HG02885 (cell line): Measurements from ENCODE around the gene CNOT1.
"Not testable (repeated sequence)": the region's sequence is repeated elsewhere in the genome, so short reads cannot be mapped to it uniquely, and the experiment has no call there.

Experiments
- ATAC-seq: cut with Tn5 transposase; IDR thresholded peaks from one replicate; pipeline ENCODE4 v1.9.1; 2021; ENCODE audit warnings: mild to moderate bottlenecking; ENCODE audit not compliant: unreplicated experiment, poor library complexity

The CNOT1 gene

DNA sequence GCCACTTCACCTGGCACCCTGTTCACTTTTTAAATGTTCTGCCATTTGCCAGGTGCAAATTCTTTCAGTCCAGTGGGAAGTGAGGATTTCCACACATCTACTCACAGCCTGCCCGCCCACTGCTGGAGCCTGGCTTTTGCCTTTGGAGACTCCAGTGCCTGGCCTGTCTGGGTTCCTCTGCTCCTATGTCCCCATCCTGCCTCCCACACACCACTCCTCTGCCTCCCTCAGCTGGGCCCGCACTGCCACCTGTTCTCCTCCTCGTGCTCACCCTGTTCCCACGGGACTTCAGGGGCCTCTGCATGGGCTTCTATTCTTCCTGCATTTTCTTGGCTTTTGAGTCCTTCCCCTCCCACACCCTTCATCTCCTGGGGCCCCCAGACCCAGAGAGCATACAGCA, 137.6 kb downstream of the CNOT1 start:
- ATAC-seq = no peak

DNA sequence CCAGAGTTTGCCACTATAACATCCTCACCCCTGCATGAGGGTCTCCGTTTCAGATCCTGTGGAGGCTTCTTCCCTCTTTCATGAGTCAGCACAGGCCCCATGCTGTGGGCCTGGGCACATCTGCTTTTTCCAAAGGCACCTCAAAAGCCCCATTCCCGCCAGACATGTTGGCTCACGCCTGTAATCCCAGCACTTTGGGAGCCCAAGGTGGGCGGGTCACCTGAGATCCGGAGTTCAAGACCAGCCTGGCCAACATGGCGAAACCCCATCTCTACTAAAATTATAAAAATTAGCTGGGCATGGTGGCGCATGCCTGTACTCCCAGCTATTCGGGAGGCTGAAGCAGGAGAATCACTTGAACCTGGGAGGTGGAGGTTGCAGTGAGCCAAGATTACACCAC, 139.1 kb downstream of the CNOT1 start:
- ATAC-seq = not testable (repeated sequence)

DNA sequence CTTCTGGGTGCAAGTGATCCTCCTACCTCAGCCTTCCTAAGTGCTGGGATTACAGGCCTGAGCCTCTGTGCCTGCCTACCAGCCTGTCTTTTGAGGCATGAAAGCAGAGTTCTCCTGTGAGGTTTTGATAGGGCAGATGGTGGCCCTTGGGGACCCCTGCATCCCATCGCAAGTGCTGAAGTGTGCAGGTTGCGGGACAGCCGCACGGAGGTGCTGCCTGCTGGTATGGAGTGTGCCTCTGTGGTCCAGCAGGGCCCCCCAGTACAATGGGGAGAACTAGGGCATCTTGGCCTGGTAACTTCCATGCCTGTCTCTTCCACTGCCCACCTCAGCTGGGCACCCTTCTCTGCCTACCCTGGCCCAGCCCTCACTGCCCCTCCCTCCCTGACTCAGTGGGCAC, 139.6 kb downstream of the CNOT1 start:
- no peak for ATAC-seq

DNA sequence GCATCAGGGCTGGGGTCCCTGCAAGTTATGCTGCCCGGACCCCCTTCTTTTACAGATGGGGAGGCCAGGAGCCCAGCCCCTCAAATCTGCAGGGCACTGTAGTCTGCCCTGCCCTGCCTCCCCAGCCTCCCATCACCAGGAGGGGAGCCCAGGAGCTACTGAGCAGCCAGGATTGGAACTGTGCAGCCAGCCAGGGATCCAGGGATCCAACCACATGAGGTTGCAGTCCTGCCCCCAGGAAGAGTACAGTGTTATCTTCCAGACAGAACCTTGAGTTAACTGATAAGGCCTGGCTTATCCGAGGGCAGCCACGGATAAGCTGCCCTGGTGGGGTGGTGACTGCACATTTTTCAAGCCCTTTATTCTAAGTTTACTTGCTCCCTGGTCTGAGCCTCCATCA, 141.1 kb downstream of the CNOT1 start:
- ATAC-seq = no peak

DNA sequence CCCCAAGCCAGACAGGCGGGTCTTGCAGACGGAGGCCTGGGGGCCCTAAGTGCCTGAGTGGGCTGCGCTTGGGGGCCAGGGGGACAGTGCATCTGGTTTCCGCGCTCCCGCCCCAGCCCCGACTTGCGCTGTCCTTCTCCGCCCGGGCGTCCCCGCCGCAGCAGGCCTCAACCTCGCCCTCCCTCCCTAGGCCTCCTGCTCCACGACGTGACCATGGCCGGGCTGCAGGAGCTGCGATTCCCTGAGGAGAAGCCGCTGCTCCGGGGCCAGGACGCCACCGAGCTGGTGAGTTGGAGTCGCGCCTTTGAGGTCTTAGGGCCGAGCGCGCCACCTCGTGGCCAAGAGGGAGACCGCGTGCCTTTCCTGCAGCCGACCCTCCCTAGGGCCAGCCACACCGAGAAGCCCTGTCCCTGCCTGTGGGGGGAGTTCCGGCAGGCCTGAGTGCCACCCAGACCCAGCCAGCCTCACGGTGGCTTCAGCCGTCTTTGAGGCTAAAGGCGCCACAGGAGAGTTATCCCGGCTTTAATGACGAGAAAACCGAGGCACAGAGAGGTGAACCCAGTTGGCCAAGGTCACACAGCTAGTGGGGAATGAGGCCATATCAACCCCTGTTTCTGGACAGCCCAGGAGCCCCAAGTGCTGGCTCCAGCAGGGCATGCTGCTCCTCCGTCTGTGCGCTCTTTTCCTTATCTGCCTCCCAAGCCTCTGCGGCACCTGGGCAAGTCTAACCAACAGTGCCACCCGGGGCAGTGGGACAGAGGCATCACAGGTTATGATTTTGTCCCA, 141.9 kb downstream of the CNOT1 start:
- ATAC-seq = peak; percentile 79

DNA sequence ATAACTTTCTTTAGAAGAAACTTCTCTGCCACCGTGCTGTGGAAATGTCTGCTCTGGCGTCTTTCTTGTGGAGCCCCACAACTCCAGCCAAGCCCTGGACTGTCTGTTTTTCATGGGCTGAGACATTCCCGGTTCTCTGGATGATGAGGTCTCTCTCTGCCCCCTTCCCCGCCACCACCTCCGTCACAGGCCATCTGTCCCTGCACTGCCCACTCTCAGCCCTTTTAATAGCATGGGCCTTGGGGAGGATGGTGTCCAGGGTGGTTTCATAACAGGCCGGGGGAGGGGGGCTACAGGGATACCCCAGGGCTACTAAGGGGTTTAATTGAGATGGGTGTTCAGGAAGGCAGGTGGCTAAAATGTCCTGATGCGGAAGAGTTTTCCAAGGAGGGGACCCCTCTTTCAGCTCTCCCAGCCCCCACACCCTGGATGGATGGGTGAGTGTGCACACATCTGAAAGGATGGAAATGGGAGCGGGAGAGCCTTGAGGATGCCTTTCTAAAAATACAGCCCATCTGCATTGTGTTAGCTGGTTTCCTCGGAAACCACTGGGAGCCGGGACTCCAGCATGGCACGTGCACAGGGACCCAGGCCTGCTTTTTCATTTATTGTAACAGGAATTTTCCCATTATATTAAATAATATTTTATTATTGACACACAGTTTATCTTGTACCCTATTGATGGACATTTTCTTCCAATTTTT, 144.3 kb downstream of the CNOT1 start:
- no peak for ATAC-seq

DNA sequence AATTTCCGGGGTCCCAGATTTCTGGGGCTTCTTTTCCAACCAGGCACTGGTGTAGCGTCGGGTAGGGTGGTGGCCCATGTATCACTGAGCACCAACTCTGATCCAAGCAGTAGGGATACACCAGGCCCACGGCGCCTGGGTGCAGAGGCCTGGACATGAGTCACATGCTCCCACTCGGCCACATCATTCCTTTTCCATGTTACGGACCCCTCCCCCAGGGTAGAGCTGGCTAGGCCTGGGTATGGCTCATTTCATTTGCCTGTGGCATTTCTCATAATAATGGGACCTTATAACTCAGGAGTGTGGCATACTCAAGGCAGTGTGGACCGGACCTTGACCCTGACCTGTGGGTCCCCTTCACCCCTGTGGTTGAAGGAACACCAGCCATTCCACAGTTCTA, 147.7 kb downstream of the CNOT1 start:
- ATAC-seq = no peak

DNA sequence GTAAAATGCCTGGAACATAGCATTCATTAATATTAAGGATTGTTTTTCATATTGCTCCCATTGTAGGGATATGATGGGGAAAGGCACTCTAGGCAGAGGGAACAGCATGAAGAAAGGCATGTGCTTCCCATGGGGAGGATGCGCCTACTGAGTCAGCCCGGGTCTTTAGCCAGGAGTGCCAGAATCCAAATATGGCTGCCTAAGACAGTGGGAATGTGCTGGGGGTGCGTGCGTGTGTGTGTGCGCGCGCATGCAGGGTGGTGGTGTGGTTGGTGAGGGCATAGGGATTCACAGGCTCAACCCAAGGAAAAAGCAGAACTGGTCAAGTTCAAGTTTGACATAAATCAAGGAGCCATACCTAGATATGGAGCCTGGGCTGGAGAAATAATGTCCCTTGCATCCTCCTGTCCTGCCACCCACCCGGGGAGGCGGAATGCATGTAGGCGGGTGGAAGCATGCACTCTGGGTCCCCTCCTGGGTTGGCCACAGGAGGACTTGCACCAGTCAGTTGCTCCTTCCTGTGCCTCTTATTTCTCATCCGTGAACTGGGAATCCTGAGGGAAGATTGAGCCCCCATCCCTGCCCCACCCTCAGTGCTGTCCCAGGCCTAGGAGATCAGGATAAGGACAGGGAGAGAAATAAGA, 148.3 kb downstream of the CNOT1 start:
- ATAC-seq = no peak

DNA sequence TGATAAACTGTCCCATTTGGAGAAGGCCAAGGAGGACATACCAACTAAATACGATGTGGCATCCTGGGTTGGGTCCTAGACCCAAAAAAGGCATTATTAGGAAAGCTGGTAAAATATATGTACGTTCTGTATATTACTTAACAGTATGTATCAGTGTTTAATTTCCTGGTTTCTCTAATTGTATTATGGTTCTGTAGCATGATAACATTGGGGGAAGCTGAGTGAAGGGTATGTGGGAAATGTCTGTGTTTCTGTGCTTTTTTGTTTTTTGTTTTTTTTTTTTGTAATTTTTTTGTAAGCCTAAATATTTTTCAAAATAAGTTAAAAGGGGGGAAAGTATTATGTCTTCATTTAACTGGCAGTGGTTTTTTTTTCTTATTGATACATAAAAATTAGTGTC, 151.2 kb downstream of the CNOT1 start:
- ATAC-seq = no peak

DNA sequence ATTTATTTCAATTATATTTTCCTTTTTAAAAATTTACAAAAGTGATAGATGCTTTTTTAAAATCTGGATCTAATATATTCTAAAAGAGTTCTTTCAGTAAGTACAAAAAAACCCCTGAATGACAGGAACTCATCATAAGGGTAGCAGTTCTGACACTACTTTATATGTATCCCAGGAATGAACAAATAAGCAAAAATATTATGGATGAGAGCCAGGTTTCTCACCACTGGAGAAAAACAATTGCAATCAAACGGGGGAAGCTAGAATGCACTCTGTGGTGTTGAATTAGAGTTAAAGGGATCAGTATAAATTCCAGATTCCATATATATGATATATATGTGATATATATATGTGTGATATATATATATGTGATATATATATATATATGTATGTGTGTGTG, 152.8 kb downstream of the CNOT1 start:
- ATAC-seq = no peak

DNA sequence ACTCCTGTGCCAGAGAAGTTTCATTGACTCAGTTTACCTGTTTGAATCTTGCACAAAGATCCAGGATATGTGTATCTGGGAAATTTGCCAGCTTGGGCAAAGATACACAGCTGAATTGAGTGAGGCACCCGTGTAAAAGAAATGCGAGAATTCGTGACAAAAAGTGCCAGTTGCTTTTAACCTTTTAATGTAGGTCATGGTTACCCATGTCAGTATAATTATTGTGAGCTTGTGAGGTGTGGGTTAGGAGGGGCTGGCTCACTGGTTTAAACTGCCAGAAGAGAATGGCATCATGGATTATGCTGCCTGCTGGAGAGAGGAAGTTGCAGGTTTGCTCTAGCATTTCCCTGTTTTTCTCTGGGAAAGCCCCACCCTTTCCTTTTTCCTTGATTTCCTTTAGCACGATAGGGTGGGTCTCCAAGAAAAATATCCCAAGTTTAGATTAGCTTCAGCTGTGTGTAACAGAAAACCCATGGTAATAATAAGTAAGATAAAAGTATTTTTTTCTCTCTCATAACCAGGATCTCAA, 154.5 kb downstream of the CNOT1 start:
- ATAC-seq = no peak

DNA sequence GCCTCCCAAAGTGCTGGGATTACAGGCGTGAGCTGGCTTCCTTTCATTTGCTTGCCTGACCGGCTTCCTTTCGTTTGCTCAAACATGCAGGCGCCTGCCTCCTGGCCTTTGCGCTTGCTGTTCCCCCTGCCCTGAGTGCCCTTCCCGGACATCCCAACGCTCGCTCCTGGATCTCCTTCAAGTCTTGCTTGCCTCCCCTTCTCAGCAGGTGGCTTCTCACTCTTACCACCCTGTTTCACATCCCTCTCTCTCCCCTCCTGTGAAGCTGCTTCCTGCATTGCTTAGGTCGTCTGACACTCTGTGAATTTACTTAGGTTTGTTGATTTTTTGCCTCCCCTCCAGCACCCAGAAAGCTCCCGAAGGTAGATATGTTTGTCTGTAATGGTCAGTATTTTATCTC, 155.3 kb downstream of the CNOT1 start:
- no peak for ATAC-seq

DNA sequence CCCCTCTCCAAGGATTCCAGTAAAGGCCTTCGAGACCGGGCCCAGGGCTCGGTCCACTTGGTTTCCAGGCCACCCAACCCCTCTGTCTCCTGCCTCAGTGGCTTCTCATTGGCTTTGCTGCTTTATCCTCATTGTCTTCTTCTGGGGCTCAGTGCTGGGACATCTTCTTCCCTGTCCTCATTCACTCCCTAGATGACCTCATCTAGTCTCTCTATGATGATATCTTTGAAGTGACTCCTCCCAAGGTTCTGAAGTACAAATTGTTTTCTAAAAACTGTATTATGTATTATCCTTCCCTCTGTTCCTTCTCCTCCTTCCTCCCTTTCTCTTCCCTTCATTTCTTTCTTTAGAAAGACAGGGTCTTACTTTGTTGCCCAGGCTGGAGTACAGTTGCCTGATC, 156.8 kb downstream of the CNOT1 start:
- ATAC-seq = no peak

DNA sequence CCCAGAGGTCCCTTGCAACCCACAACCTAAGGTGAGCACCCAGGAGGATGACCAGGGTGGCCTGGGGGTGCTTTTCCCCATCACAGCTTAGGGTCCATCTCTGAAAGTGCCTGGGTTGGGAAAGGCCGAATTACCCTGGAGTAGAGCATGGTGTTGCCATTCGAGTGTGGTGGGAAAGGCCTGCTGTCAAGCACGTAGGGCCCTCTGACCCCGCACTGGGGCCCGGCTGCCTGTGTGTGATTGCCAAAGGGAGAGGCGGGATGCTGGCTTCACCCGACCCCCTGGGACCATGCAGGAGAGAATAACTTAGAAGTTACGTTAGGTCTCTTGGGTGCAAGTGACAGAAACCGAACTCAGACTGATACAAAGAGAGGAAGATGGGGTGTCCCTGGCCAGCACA, 157.4 kb downstream of the CNOT1 start:
- ATAC-seq = no peak

DNA sequence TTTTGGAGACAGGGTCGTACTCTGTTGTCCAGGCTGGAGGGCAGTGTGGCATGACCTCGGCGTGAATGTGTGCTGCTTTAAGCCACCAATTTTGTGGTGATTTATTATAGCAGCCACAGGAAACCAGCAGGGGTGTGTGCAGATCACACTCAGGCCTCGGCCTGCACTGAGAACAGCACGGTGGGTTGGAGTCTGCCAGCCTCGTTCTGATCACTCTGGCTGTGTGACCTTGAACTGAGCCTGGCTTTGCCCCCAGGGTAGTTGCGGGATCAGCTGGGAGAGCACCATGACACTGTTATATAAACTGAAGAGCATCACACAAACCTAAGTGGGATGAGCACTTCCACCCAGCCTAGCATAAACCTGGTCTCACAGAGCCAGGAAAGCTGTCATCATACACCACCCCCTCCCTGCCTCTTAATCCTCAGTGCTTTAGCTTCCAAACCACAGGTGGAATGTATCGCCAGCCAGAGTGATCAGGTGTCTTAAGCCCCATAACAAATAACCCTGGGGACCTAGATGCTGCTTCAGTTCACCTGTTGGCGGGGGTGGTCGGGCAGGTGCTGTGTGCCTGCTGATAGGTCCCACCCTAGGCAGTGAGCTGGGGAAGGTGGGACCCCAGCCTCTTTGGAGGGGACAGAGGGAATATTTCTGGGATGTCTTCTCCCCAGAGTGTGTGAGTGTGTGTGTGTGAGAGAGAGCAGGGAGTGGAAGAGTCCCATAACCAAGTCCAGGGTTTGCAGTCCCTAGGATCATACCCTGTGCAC, 158.2 kb downstream of the CNOT1 start:
- no peak for ATAC-seq
